Left colon (tissue), 2 donors: ENCODE measurements around the gene TBPL2. TPM values are rescaled to one million over a fixed set of nuclear protein-coding genes. Genes with fewer than 3 reads are reported as not detected.
"Not testable (repeated sequence)": the region's sequence is repeated elsewhere in the genome, so short reads cannot be mapped to it uniquely, and the experiment has no call there.

ENCODE experiments used
- ATAC-seq: fragments of 200-7000 bp; cut with Tn5 transposase; one replicate; pipeline ENCODE4 v1.9.1; 2020; ENCODE audit warnings: mild to moderate bottlenecking, moderate library complexity
- DNase-seq, 2 donors: peaks; one replicate each; pipeline ENCODE4 v3.0.0-alpha.2; 2020
- intact Hi-C, 2 donors: fragments of 100-400 bp; cut with DNase I in 1 of 2; cut with micrococcal nuclease in 1 of 2; formaldehyde crosslinking; loops; one replicate each; pipeline versions ENCODE4 v1.11.2 to v1.14.0; 2022; cut with DNase I, micrococcal nuclease
- long read RNA-seq: library from polyadenylated mRNA; unstranded; transcript quantifications from one replicate; pipeline ENCODE4 v2.0.0, GENCODE V29; 2021
- total RNA-seq, 2 donors: library from RNA; stranded (reverse); fragmentation: NEBNext Ultra II Directional; extraction: Animal tissue kit (Norgen Biotek cat#: 25700); gene quantifications; one replicate each; pipeline ENCODE4 v1.2.1, GENCODE V29; 2021
- donor health status: DM: no; HTN: no; CAD: no.
- donor health status: DM: yes; HTN: yes; CAD: no.

The TBPL2 gene
- not detected for total RNA-seq
- long read RNA-seq, result 0 reads

- DNase-seq (no peak), ATAC-seq (no peak)
- intact Hi-C loops, result no loop called here
Observed at GRCh38 chr14:55440385-55440784, at the start of gene TBPL2. Gene TBPL2, minus strand, starts transcription at chr14:55440616. Its CDS starts 167 bp downstream, at chr14:55440449.

GRCh38 chr14:55488204-55488603 lies 47.8 kb upstream of the TBPL2 start:
- intact Hi-C loops, result no loop called here
- DNase-seq (no peak), ATAC-seq (no peak)

- intact Hi-C loops, result no loop called here
- no peak for DNase-seq
- ATAC-seq, result no peak
Observed at GRCh38 chr14:55482936-55483605, 42.7 kb upstream of the TBPL2 start.

GRCh38 chr14:55481769-55482168 lies 41.4 kb upstream of the TBPL2 start:
- ATAC-seq (no peak), DNase-seq (no peak)
- intact Hi-C loops, result no loop called here

- DNase-seq (no peak), ATAC-seq (no peak)
- intact Hi-C loops, result no loop called here
Observed at GRCh38 chr14:55477680-55478079, 37.3 kb upstream of the TBPL2 start.

- intact Hi-C loops, DNase-seq, ATAC-seq: not testable (repeated sequence)
Observed at GRCh38 chr14:55476448-55476847, 36.0 kb upstream of the TBPL2 start.

- intact Hi-C loops, result no loop called here
- no peak for DNase-seq
- no peak for ATAC-seq
Observed at GRCh38 chr14:55473786-55474185, 33.4 kb upstream of the TBPL2 start.

- DNase-seq (no peak), ATAC-seq (no peak)
- intact Hi-C loops, result no loop called here
Observed at GRCh38 chr14:55470025-55470424, 29.6 kb upstream of the TBPL2 start.

GRCh38 chr14:55467307-55467706 lies 26.9 kb upstream of the TBPL2 start:
- intact Hi-C loops, result no loop called here
- DNase-seq (no peak), ATAC-seq (no peak)

GRCh38 chr14:55458800-55459515 lies 18.5 kb upstream of the TBPL2 start:
- ATAC-seq (no peak), DNase-seq (no peak)
- intact Hi-C loops, result no loop called here

GRCh38 chr14:55457496-55457895 lies 17.1 kb upstream of the TBPL2 start:
- ATAC-seq, result no peak
- intact Hi-C loops, result no loop called here
- no peak for DNase-seq

- intact Hi-C loops, ATAC-seq, DNase-seq: not testable (repeated sequence)
Observed at GRCh38 chr14:55456411-55456810, 16.0 kb upstream of the TBPL2 start.

- ATAC-seq, result peak; percentile 82
- DNase-seq, result peak; percentile 47 to 61
- intact Hi-C loops, result no loop called here
Observed at GRCh38 chr14:55454264-55455002, 14.0 kb upstream of the TBPL2 start.

GRCh38 chr14:55451950-55452349 lies 11.5 kb upstream of the TBPL2 start:
- intact Hi-C loops, result no loop called here
- DNase-seq (no peak), ATAC-seq (no peak)

- no peak for DNase-seq
- intact Hi-C loops, result no loop called here
- peak; percentile 6 for ATAC-seq
Observed at GRCh38 chr14:55451398-55451797, 11.0 kb upstream of the TBPL2 start.

- ATAC-seq (peak; percentile 33), DNase-seq (no peak)
- intact Hi-C loops, result no loop called here
Observed at GRCh38 chr14:55450987-55451386, 10.6 kb upstream of the TBPL2 start.

GRCh38 chr14:55450539-55450938 lies 10.1 kb upstream of the TBPL2 start:
- intact Hi-C loops, result no loop called here
- ATAC-seq, result no peak
- no peak for DNase-seq

- intact Hi-C loops, result no loop called here
- DNase-seq, result no peak
- no peak for ATAC-seq
Observed at GRCh38 chr14:55450124-55450523, 9.7 kb upstream of the TBPL2 start.

- intact Hi-C loops, result no loop called here
- DNase-seq, result no peak
- ATAC-seq, result no peak
Observed at GRCh38 chr14:55449116-55449515, 8.7 kb upstream of the TBPL2 start.

- DNase-seq, result peak in 1 of 2 donors; percentile 62
- peak; percentile 78 for ATAC-seq
- intact Hi-C loops, result no loop called here
Observed at GRCh38 chr14:55448141-55448614, 7.8 kb upstream of the TBPL2 start.
